Smooth muscle cell (in vitro differentiated cells): ENCODE measurements around the gene SEMA6A. TPM values are rescaled to one million over a fixed set of nuclear protein-coding genes. Genes with fewer than 3 reads are reported as not detected.

Source experiments
- DNase-seq: peaks from one replicate; lab custom pipeline; 2025; ENCODE audit not compliant: unreplicated experiment; lab: John Stamatoyannopoulos, UW
- H2AFZ ChIP-seq: fragments of 200-600 bp; sonication (generic); 2 replicates; pipeline ENCODE4 v1.6.0; 2016; ENCODE audit warnings: antibody characterized with exemption, low read depth, mild to moderate bottlenecking
- H3F3A ChIP-seq: fragments of 200-600 bp; sonication (generic); 2 replicates; pipeline ENCODE4 v1.6.0; 2017; ENCODE audit warnings: antibody characterized with exemption, low read depth
- H3K27ac ChIP-seq: fragments of 200-600 bp; sonication (generic); 2 replicates; pipeline ENCODE4 v1.5.1; 2016; ENCODE audit warnings: low read depth, mild to moderate bottlenecking
- H3K27me3 ChIP-seq: fragments of 200-600 bp; sonication (generic); 2 replicates; pipeline ENCODE4 v1.6.1; 2016; ENCODE audit warnings: low read depth, mild to moderate bottlenecking
- H3K36me3 ChIP-seq: fragments of 200-600 bp; sonication (generic); 2 replicates; pipeline ENCODE4 v1.5.1; 2016; ENCODE audit warnings: low read depth
- H3K4me1 ChIP-seq: fragments of 200-600 bp; sonication (generic); 2 replicates; pipeline ENCODE4 v1.5.1; 2016; ENCODE audit warnings: low read depth
- H3K4me2 ChIP-seq: fragments of 200-600 bp; sonication (generic); 2 replicates; pipeline ENCODE4 v1.6.0; 2016; ENCODE audit warnings: mild to moderate bottlenecking
- H3K4me3 ChIP-seq: fragments of 200-600 bp; sonication (generic); 2 replicates; pipeline ENCODE4 v1.5.1; 2016; ENCODE audit warnings: mild to moderate bottlenecking
- H3K79me2 ChIP-seq: fragments of 200-600 bp; sonication (generic); 2 replicates; pipeline ENCODE4 v1.6.0; 2016; ENCODE audit warnings: low read depth, mild to moderate bottlenecking
- H3K9ac ChIP-seq: fragments of 200-600 bp; sonication (generic); 2 replicates; pipeline ENCODE4 v1.6.0; 2016; ENCODE audit warnings: low read depth
- H3K9me3 ChIP-seq: fragments of 200-600 bp; sonication (generic); replicated peaks from 2 replicates; pipeline ENCODE4 v1.5.1; 2016; ENCODE audit warnings: low read depth
- H4K20me1 ChIP-seq: fragments of 200-600 bp; sonication (generic); 2 replicates; pipeline ENCODE4 v1.6.0; 2016; ENCODE audit warnings: low read depth
- CTCF ChIP-seq: fragments of 200-600 bp; sonication (generic); IDR thresholded peaks from 2 replicates; pipeline ENCODE4 v1.5.1; 2017; ENCODE audit warnings: borderline replicate concordance, mild to moderate bottlenecking, antibody characterized with exemption; ENCODE audit not compliant: insufficient read depth, poor library complexity, severe bottlenecking
- WGBS: methylation state at CpG from one replicate; pipeline ENCODE4 v1.1.7; 2016; ENCODE audit warnings: low lambda C conversion rate; 5-methylcytosine and 5-hydroxymethylcytosine counted together
- polyA plus RNA-seq: library from polyadenylated mRNA; unstranded; fragments of >200 nt; fragmentation: Nextera tagmentation; extraction: Ambion mirVana; gene quantifications from 2 replicates; pipeline ENCODE4 v1.2.1, GENCODE V29; 2016
- total RNA-seq: library from RNA; depleted of rRNA; stranded (reverse); fragments of >200 nt; gene quantifications from 2 replicates; pipeline ENCODE4 v1.2.3, GENCODE V29; 2014

The SEMA6A gene
- total and polyA plus RNA-seq, 2 experiments from 2014 or later: 6.3 to 12.9 TPM

GRCh38 chr5:116564756-116565490, 9.7 kb downstream of the SEMA6A start:
- Histone ChIP-seq H4K20me1 (peaks cover 4% of the 10 kb centered on the region), H3F3A (no peaks in the 10 kb centered on the region), H3K4me2 (peak overlapping the region; percentile 63), H3K9ac (no peak overlapping the region), H3K27me3 (no peaks in the 10 kb centered on the region), H3K36me3 (no peaks in the 10 kb centered on the region), H3K4me1 (peaks cover 57% of the 10 kb centered on the region), H2AFZ (no peak overlapping the region), H3K9me3 (no peaks in the 10 kb centered on the region), H3K27ac (no peak overlapping the region), H3K79me2 (peaks cover 96% of the 10 kb centered on the region), H3K4me3 (no peak overlapping the region)
- DNase-seq: no peak
- 39% methylated on average over 7 of the region's 7 CpGs for WGBS
- no peak for TF ChIP-seq CTCF

- Histone ChIP-seq H3K4me2 (peak overlapping the region; percentile 63), H3K4me3 (no peak overlapping the region), H3K4me1 (peaks cover 57% of the 10 kb centered on the region), H3K27me3 (no peaks in the 10 kb centered on the region), H4K20me1 (peaks cover 4% of the 10 kb centered on the region), H3F3A (no peaks in the 10 kb centered on the region), H3K36me3 (no peaks in the 10 kb centered on the region), H3K79me2 (peaks cover 96% of the 10 kb centered on the region), H2AFZ (no peak overlapping the region), H3K27ac (no peak overlapping the region), H3K9ac (no peak overlapping the region), H3K9me3 (no peaks in the 10 kb centered on the region)
- DNase-seq: no peak
- 44% methylated on average over 3 of the region's 3 CpGs for WGBS
- TF ChIP-seq CTCF: no peak
Measured at GRCh38 chr5:116564312-116564711, 10.3 kb downstream of the SEMA6A start.

- H3K4me2 ChIP-seq: peak overlapping the region; percentile 63
- 37% methylated on average over 6 of the region's 6 CpGs for WGBS
- no peaks in the 10 kb centered on the region for H3F3A ChIP-seq
- no peak for DNase-seq
- H4K20me1 ChIP-seq: peaks cover 4% of the 10 kb centered on the region
- H3K9me3 ChIP-seq: no peaks in the 10 kb centered on the region
- H3K27ac ChIP-seq: no peak overlapping the region
- H3K36me3 ChIP-seq: no peaks in the 10 kb centered on the region
- no peaks in the 10 kb centered on the region for H3K27me3 ChIP-seq
- peaks cover 96% of the 10 kb centered on the region for H3K79me2 ChIP-seq
- H3K4me3 ChIP-seq: no peak overlapping the region
- H2AFZ ChIP-seq: no peak overlapping the region
- no peak for TF ChIP-seq CTCF
- peaks cover 57% of the 10 kb centered on the region for H3K4me1 ChIP-seq
- no peak overlapping the region for H3K9ac ChIP-seq
Measured at GRCh38 chr5:116563736-116564308, 10.8 kb downstream of the SEMA6A start.
